ENCODE results near the gene CARD9. TPM values are rescaled to one million over a fixed set of nuclear protein-coding genes. Genes with fewer than 3 reads are reported as not detected.
"Not testable (repeated sequence)": the region's sequence is repeated elsewhere in the genome, so short reads cannot be mapped to it uniquely, and the experiment has no call there.

The CARD9 gene
- total RNA-seq, 1 donor from 2014 or later = 0.94 TPM

DNA sequence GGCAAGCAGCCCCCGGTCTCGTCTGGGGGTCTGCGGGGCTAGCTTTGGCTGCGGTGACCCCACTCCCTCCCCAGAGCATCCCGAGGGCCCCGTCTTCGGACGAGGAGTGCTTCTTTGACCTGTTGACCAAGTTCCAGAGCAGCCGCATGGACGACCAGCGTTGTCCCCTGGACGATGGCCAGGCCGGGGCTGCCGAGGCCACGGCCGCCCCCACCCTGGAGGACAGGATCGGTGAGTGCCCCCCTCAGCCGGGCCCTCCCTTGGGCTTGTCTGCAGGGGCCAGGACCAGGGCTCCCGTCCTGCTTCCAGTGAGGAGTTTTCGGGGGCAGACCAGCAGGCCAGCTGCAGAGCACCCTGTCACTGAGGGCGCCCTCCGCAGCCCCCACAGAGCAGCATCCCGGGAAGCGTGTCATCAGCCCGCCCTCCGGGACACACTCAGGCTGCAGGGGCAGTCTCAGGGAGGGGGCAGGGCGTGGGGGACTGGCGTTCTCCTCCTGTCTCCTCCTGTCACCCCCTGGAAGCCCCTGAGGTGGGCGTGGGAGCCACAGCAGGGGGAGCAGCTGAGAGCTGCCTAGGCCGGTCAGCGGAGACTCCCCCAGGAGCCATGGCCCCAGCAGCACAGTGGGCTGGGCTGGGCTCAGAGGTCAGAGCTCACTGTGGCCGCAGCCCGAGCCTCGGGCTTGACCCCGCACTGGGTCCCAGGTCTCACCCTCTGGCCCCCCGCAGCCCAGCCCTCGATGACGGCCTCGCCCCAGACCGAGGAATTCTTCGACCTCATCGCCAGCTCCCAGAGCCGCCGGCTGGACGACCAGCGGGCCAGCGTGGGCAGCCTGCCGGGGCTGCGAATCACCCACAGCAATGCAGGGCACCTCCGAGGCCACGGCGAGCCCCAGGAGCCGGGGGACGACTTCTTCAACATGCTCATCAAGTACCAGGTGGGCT lies 17.6 kb downstream of the CARD9 start:
- TF ChIP-seq, protein P1, sequence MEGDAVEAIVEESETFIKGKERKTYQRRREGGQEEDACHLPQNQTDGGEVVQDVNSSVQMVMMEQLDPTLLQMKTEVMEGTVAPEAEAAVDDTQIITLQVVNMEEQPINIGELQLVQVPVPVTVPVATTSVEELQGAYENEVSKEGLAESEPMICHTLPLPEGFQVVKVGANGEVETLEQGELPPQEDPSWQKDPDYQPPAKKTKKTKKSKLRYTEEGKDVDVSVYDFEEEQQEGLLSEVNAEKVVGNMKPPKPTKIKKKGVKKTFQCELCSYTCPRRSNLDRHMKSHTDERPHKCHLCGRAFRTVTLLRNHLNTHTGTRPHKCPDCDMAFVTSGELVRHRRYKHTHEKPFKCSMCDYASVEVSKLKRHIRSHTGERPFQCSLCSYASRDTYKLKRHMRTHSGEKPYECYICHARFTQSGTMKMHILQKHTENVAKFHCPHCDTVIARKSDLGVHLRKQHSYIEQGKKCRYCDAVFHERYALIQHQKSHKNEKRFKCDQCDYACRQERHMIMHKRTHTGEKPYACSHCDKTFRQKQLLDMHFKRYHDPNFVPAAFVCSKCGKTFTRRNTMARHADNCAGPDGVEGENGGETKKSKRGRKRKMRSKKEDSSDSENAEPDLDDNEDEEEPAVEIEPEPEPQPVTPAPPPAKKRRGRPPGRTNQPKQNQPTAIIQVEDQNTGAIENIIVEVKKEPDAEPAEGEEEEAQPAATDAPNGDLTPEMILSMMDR (IDR thresholded peaks at IDR 0.05) = no peak
- Mint-ChIP-seq H3K27ac (ENCODE audit: unreplicated experiment) (no peak overlapping the region), H3K27me3 (ENCODE audit: unreplicated experiment) (no peaks in the 10 kb centered on the region), H3K36me3 (ENCODE audit: unreplicated experiment) (no peaks in the 10 kb centered on the region), H3K4me3 (ENCODE audit: unreplicated experiment) (no peak overlapping the region), H3K9me3 (ENCODE audit: unreplicated experiment) (no peaks in the 10 kb centered on the region), H3K4me1 (ENCODE audit: unreplicated experiment) (peaks cover 9% of the 10 kb centered on the region)
- no peak for DNase-seq (ENCODE audit: extremely low spot score, unreplicated experiment)

DNA sequence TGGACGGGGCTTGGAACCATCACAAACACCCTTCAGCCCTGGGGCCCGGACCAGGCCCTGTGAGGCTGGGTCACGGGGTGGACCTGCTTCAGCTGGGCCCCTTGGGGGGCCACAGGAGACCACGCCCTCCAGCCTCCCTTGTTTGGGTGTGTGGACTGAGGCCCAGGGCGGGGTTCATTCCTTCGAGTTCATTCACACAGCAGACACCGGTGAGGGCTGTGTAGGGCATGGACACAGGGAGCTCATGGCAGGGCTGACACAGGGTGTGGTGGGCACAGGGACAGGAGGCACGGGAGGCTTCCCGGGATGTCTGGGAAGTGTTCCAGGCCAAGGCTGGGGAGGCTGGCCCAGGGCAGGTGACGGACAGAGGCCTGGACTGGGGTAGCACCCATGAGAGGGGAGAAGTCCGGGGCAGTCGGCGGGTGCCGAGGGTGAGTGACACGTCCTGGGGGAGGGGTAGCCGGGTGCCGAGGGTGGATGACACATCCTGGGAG lies 18.8 kb downstream of the CARD9 start:
- peak overlapping the region; percentile 73 for H3K27ac Mint-ChIP-seq (ENCODE audit: unreplicated experiment)
- no peaks in the 10 kb centered on the region for H3K9me3 Mint-ChIP-seq (ENCODE audit: unreplicated experiment)

DNA sequence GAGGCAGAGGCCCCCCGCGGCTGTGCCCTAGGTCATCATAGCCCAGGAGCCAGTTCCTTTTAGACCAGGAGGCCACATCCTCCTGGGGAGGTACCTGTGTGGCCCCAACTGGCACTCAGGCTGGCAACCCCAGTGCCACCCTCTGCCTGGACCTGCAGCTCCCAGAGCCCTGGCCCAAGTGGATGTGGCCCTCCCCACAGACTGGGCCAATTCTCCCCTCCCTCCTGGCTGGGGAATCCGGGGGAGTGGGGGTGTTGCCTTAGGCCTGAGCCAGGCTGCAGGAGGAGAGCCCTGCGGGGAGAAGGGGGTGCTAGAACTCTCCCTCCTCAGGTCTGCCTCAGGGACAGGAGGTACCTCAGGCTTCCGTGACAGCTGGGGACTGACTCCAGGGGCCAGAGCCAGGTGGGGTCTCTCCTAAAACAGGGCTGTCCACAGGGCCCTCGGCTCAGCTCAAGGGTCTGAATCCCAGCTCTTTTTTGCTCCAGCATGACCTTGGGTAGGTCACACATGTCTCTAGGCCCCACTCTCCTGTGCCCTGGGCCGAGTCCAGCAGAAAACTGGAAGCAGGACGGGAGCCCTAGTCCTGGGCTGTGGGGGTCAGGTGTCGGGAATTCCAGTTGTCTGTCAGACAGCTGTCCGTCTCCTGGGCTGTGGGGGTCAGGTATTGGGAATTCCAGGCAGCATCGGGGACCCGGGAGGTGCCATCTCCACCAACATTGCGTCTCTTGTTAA lies 19.5 kb downstream of the CARD9 start:
- TF ChIP-seq, protein P1 (IDR thresholded peaks at IDR 0.05) = no peak
- H3K27ac Mint-ChIP-seq (ENCODE audit: unreplicated experiment) = peak overlapping the region; percentile 73
- H3K36me3 Mint-ChIP-seq (ENCODE audit: unreplicated experiment) = no peaks in the 10 kb centered on the region
- H3K27me3 Mint-ChIP-seq (ENCODE audit: unreplicated experiment) = no peaks in the 10 kb centered on the region
- no peaks in the 10 kb centered on the region for H3K9me3 Mint-ChIP-seq (ENCODE audit: unreplicated experiment)
- H3K4me3 Mint-ChIP-seq (ENCODE audit: unreplicated experiment) = no peak overlapping the region
- DNase-seq (ENCODE audit: extremely low spot score, unreplicated experiment) = no peak
- H3K4me1 Mint-ChIP-seq (ENCODE audit: unreplicated experiment) = peaks cover 9% of the 10 kb centered on the region

More for the DNA sequence above, 18.8 kb downstream of the CARD9 start:
- Mint-ChIP-seq H3K4me1 (ENCODE audit: unreplicated experiment) (peaks cover 9% of the 10 kb centered on the region), H3K27me3 (ENCODE audit: unreplicated experiment) (no peaks in the 10 kb centered on the region), H3K4me3 (ENCODE audit: unreplicated experiment) (no peak overlapping the region), H3K36me3 (ENCODE audit: unreplicated experiment) (no peaks in the 10 kb centered on the region)
- no peak for DNase-seq (ENCODE audit: extremely low spot score, unreplicated experiment)
- TF ChIP-seq, protein P1 (IDR thresholded peaks at IDR 0.05) = no peak

DNA sequence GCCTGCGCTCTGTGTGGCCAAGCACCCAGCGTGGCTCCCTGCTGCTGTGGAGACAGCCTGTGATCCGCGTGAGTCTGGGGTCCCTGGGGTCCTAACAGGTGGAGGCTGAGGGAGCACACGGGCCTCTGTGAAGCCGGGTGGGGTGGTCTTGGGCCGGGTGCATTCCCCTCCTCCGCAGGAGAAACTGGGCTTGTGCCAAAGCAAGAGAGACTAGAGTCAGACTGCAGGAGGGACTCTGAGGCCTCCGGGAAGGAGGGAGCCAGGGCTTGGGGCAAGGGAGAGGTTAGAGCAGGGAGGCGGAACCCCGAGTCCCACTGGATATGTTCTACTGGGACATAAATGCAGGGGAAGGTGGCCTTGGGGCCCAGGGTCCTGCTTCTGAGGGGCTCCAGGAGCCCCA lies 20.4 kb downstream of the CARD9 start:
- Mint-ChIP-seq H3K36me3 (ENCODE audit: unreplicated experiment) (no peaks in the 10 kb centered on the region), H3K4me1 (ENCODE audit: unreplicated experiment) (peaks cover 9% of the 10 kb centered on the region), H3K27ac (ENCODE audit: unreplicated experiment) (no peak overlapping the region), H3K27me3 (ENCODE audit: unreplicated experiment) (no peaks in the 10 kb centered on the region), H3K9me3 (ENCODE audit: unreplicated experiment) (no peaks in the 10 kb centered on the region), H3K4me3 (ENCODE audit: unreplicated experiment) (no peak overlapping the region)
- no peak for DNase-seq (ENCODE audit: extremely low spot score, unreplicated experiment)
- TF ChIP-seq, protein P1 (IDR thresholded peaks at IDR 0.05) = no peak

DNA sequence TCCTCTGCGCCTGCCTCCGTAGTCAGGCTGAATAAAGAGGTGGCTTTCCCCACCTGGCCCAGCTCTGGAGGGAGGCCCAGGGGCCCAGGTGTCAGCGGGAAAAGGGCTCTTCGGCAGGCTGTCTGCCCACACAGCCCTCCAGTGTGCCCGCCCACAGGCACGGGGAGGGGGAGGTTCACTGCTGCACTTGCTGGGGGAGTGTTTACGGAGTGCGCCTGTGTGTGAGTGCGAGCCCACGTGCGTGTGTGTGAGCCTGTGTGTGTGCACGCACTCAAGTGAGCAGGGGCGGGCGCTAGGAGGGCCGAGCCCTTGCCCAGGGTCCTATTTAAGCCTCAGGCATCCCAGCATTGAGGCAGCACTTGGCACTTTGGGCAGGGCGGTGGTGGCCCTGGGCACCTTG lies 20.8 kb downstream of the CARD9 start:
- Mint-ChIP-seq H3K4me1 (ENCODE audit: unreplicated experiment) (peaks cover 9% of the 10 kb centered on the region), H3K36me3 (ENCODE audit: unreplicated experiment) (no peaks in the 10 kb centered on the region), H3K27me3 (ENCODE audit: unreplicated experiment) (no peaks in the 10 kb centered on the region), H3K27ac (ENCODE audit: unreplicated experiment) (no peak overlapping the region), H3K9me3 (ENCODE audit: unreplicated experiment) (no peaks in the 10 kb centered on the region), H3K4me3 (ENCODE audit: unreplicated experiment) (no peak overlapping the region)
- DNase-seq (ENCODE audit: extremely low spot score, unreplicated experiment) = no peak
- TF ChIP-seq, protein P1 (IDR thresholded peaks at IDR 0.05) = no peak

DNA sequence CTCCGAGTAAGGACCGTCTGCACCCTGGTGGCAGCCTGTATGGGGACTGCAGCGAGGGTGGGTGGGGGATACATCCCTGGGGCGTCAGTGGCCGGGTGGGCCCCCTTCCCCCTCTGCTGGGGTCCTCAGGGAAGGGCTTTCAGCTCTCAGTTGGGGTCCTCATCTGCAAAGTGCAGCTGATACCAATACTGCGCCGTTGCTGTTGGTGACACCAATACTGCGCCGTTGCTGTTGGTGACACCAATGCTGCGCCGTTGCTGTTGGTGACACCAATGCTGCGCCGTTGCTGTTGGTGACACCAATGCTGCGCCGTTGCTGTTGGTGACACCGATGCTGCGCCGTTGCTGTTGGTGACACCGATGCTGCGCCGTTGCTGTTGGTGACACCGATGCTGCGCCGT lies 21.6 kb downstream of the CARD9 start:
- H3K9me3 Mint-ChIP-seq (ENCODE audit: unreplicated experiment); DNase-seq (ENCODE audit: extremely low spot score, unreplicated experiment); H3K36me3 Mint-ChIP-seq (ENCODE audit: unreplicated experiment); H3K27ac Mint-ChIP-seq (ENCODE audit: unreplicated experiment); H3K4me1 Mint-ChIP-seq (ENCODE audit: unreplicated experiment); H3K4me3 Mint-ChIP-seq (ENCODE audit: unreplicated experiment); H3K27me3 Mint-ChIP-seq (ENCODE audit: unreplicated experiment): not testable (repeated sequence)

All from osteocyte (in vitro differentiated cells).